Activated T-cell treated with anti-CD3 and anti-CD28 coated beads, Interleukin-2, amount 50 U/mL, for 72 hours (primary cell): ENCODE measurements around the gene LDLRAD4. TPM values are rescaled to one million over a fixed set of nuclear protein-coding genes. Genes with fewer than 3 reads are reported as not detected.

Experiments
- ATAC-seq, 2 donors: fragments of 150-1000 bp; cut with Tn5 transposase; replicated peaks in 1 of 2; 2 replicates each; pipeline ENCODE4 v1.10.0; 2021; ENCODE audit warnings: moderate library complexity in 2 of 2, mild to moderate bottlenecking in 1 of 2
- DNase-seq, 2 donors: peaks; one replicate each; pipeline ENCODE4 v3.0.0; 2021 to 2022; ENCODE audit warnings: mixed read lengths in 1 of 2
- H3K27ac Mint-ChIP-seq: one replicate; pipeline ENCODE4 v1.8.0; 2022; ENCODE audit warnings: mild to moderate bottlenecking, moderate library complexity, mixed read lengths
- H3K27me3 Mint-ChIP-seq: one replicate; pipeline ENCODE4 v1.8.0; 2022; ENCODE audit warnings: low read depth, mixed read lengths
- H3K36me3 Mint-ChIP-seq, 2 donors: one replicate each; pipeline ENCODE4 v1.8.0; 2022; ENCODE audit warnings: mixed read lengths in 2 of 2, mild to moderate bottlenecking in 1 of 2; ENCODE audit not compliant: insufficient read depth in 2 of 2
- H3K4me1 Mint-ChIP-seq: one replicate; pipeline ENCODE4 v1.8.0; 2022; ENCODE audit warnings: low read depth, mixed read lengths
- H3K4me3 Mint-ChIP-seq, 2 donors: one replicate each; pipeline ENCODE4 v1.8.0; 2022; ENCODE audit warnings: mild to moderate bottlenecking in 2 of 2, mixed read lengths in 2 of 2, moderate library complexity in 2 of 2
- H3K9me3 Mint-ChIP-seq, 2 donors: one replicate each; pipeline ENCODE4 v1.8.0; 2022; ENCODE audit warnings: mixed read lengths in 2 of 2
- total RNA-seq, 2 donors: library from RNA; stranded (reverse); gene quantifications; one replicate each; pipeline ENCODE4 v1.2.3, GENCODE V29; 2022

The LDLRAD4 gene
- total RNA-seq, 2 donors from 2014 or later: 46.0 to 47.2 TPM

- peaks cover 25% of the 10 kb centered on the region for H3K4me1 Mint-ChIP-seq
- no peak for ATAC-seq
Measured at GRCh38 chr18:13401826-13402225, 183.3 kb downstream of the LDLRAD4 start.

DNA sequence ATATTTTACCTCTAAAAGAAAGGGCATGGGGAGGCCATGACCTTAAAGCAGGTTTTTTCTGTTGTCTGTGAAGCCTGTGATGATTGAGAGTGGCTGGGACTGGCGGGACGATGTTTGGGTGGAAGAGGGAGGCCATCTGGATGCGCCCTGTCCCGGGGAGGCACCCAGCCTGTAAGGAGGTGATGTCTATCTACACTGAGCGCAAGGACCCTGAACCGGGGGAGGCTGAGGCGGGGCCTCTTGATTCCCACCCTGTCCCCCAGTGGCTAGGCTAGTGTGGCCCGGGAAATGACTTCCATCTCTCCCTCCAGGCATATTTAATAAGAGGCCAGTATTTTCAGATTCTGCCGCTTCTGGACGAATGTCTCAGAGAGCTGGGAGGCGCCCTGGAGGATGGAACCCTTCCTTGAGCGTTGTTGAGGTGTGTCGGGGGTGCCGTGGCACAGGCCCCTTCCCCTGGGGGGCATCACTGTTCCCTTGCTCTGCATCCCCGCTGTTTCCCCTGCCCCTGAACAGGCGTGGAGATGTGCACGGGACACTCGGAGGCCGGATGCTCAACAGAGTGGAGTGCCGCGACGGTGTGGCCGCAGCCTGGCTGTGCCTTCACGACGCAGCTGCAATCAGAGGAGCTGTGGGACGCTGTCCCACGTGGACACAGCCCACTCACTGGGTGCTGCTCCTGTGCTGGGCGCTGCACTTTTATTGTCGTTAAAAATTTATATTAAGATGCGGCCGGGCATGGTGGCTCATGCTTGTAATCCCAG lies 185.4 kb downstream of the LDLRAD4 start:
- H3K36me3 Mint-ChIP-seq: peaks cover 2 to 3% of the 10 kb centered on the region in 2 donors
- no peak overlapping the region for H3K27ac Mint-ChIP-seq
- no peaks in the 10 kb centered on the region for H3K9me3 Mint-ChIP-seq
- ATAC-seq (no peak), DNase-seq (no peak)
- no peaks in the 10 kb centered on the region for H3K27me3 Mint-ChIP-seq
- peaks cover 25% of the 10 kb centered on the region for H3K4me1 Mint-ChIP-seq
- no peak overlapping the region for H3K4me3 Mint-ChIP-seq

More at GRCh38 chr18:13401826-13402225, 183.3 kb downstream of the LDLRAD4 start:
- Mint-ChIP-seq H3K4me3 (no peak overlapping the region), H3K9me3 (no peaks in the 10 kb centered on the region), H3K27ac (no peak overlapping the region), H3K27me3 (no peaks in the 10 kb centered on the region), H3K36me3 (peaks cover 0 to 3% of the 10 kb centered on the region in 2 donors)
- no peak for DNase-seq

DNA sequence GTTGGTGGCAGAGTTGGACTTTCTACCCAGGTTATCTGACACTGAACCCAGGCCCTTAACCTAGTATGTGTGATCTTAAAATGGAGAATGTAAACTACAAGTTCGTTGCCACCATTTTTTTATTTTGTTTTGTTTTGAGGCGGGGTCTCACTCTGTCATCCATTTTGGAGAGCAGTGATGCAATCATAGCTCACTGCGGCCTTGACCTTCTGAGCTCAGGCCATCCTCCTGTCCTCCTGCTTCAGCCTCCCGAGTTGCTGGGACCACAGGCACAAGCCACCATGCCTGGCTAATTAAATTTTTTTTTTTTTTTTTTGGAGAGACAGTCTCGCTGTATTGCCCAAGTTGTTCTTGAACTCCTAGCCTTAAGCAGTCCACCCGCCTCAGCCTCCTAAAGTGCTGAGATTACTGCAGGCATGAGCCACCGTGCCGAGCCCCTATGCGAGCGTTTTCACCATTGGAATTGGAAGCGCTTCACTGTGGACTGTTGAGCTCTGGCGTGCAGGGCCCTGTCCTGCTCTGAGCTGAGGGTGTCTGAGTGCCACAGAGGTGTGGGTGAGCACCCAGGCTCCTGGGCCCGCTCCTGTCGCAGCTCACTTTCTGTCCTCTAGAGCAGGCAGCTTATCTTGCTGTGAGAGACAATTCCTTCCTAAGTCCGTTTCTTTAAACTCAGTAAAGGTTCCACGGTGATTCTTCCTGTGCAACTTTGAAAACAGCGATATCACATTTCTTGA lies 186.9 kb downstream of the LDLRAD4 start:
- Mint-ChIP-seq H3K36me3 (peaks cover 2 to 5% of the 10 kb centered on the region in 2 donors), H3K9me3 (no peaks in the 10 kb centered on the region), H3K4me1 (peaks cover 20% of the 10 kb centered on the region), H3K27me3 (no peaks in the 10 kb centered on the region), H3K4me3 (no peak overlapping the region), H3K27ac (no peak overlapping the region)
- ATAC-seq: no peak
- no peak for DNase-seq

DNA sequence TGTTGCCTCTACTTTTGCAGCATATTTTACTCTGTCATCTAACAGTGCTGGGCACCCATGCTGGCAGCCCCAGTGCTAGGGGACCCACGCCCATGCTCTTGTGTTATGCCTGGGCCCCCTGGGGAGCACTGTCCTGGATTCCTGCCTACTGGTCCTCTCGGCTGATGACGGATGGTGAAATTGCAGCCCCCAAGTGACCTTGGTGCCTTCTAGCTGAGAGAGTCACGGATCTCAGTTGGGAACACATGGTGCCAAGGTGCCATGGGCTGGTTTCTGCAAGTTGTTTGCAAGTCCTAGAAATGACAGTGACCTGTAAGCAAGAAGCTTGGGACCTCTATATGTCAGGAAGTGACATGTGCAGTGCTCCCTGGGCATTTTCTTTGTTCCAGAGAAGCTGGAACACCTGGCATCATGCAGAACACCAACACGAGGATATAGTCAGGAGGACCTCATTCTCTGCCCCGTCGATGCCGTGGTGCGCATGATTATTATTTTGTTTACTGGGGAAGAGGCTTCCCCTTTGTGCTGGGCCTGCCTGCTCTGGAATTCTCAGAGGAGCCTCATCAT lies 187.6 kb downstream of the LDLRAD4 start:
- Mint-ChIP-seq H3K4me3 (no peak overlapping the region), H3K36me3 (peaks cover 2% of the 10 kb centered on the region in 2 donors), H3K27ac (no peak overlapping the region), H3K9me3 (no peaks in the 10 kb centered on the region), H3K4me1 (peaks cover 14% of the 10 kb centered on the region), H3K27me3 (no peaks in the 10 kb centered on the region)
- DNase-seq: no peak
- no peak for ATAC-seq

DNA sequence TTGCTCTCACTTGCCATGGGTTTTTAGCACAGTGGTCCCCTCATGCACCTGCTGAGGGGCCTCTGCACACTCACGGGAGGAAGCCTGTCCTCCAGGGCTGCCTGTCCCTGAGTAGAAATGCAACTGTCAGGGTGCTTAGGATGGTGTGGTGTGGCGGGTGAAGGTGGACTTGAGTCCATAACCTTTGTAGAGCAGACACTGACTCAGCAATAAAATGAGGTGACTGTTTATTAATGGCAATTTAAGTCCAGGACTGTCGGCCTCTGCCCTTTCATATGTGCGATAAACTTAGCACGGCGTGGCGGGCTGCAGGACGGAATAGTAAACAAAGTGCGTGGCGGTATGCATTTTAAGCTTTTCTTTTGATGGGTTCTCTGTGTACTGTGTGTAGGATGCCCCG lies 188.2 kb downstream of the LDLRAD4 start:
- Mint-ChIP-seq H3K36me3 (peaks cover 4 to 5% of the 10 kb centered on the region in 2 donors), H3K9me3 (peaks cover 0 to 3% of the 10 kb centered on the region in 2 donors), H3K27me3 (no peaks in the 10 kb centered on the region), H3K4me3 (no peak overlapping the region), H3K27ac (no peak overlapping the region), H3K4me1 (peaks cover 10% of the 10 kb centered on the region)
- ATAC-seq (no peak), DNase-seq (no peak)

GRCh38 chr18:13407484-13407883 lies 188.9 kb downstream of the LDLRAD4 start:
- H3K9me3 Mint-ChIP-seq: peaks cover 5 to 7% of the 10 kb centered on the region in 2 donors
- DNase-seq: no peak
- H3K4me1 Mint-ChIP-seq: peaks cover 3% of the 10 kb centered on the region
- H3K4me3 Mint-ChIP-seq: no peak overlapping the region
- peaks cover 10 to 12% of the 10 kb centered on the region in 2 donors for H3K36me3 Mint-ChIP-seq
- no peaks in the 10 kb centered on the region for H3K27me3 Mint-ChIP-seq
- no peak for ATAC-seq
- no peak overlapping the region for H3K27ac Mint-ChIP-seq

DNA sequence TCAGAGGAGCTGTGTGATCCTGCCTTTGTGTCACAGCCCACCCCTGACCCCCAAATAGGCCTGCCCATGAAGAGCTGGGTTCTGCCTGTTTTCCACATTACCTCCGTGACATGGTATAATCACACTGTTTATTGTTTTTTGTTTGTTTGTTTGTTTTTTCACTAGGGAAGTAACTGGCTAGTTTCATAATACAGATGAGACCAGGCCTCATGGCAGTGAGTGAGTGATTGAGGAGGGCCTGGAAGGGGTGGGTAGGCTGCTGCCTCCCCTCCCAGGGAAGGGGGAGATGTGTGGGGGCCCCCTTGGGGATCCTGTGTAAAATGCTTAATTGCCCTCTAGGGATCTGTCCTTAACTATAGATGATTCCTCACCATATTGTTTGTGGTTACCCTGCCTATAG lies 190.5 kb downstream of the LDLRAD4 start:
- H3K4me3 Mint-ChIP-seq: no peak overlapping the region
- H3K27me3 Mint-ChIP-seq: no peaks in the 10 kb centered on the region
- H3K4me1 Mint-ChIP-seq: no peaks in the 10 kb centered on the region
- no peak for ATAC-seq
- peaks cover 5 to 7% of the 10 kb centered on the region in 2 donors for H3K9me3 Mint-ChIP-seq
- no peak for DNase-seq
- no peak overlapping the region for H3K27ac Mint-ChIP-seq
- peaks cover 12 to 15% of the 10 kb centered on the region in 2 donors for H3K36me3 Mint-ChIP-seq

- DNase-seq (no peak), ATAC-seq (no peak)
- Mint-ChIP-seq H3K4me1 (no peaks in the 10 kb centered on the region), H3K27me3 (no peaks in the 10 kb centered on the region), H3K36me3 (peaks cover 12 to 15% of the 10 kb centered on the region in 2 donors), H3K9me3 (peaks cover 5 to 7% of the 10 kb centered on the region in 2 donors), H3K4me3 (no peak overlapping the region), H3K27ac (no peak overlapping the region)
Measured at GRCh38 chr18:13409997-13410396, 191.4 kb downstream of the LDLRAD4 start.

DNA sequence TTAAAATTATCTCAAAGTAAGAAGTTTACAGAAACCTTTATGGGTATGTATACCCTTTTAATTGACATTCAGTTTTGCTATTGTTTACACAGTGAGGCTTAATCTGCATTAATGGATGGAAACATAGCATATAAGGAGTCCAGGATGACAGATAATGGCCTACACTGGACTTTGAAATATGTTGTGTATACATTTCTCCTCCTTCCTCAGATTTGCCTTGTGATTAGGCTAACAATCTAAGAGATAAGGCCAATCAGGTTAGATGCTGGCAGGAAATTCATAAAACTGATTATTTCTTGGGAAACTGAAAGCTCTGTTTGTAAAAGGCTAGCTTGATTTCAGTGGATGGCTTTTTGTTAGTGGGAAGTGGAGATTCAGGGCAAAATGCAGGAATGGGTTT lies 191.9 kb downstream of the LDLRAD4 start:
- no peak for ATAC-seq
- Mint-ChIP-seq H3K4me3 (no peak overlapping the region), H3K9me3 (peaks cover 5 to 7% of the 10 kb centered on the region in 2 donors), H3K4me1 (no peaks in the 10 kb centered on the region), H3K27me3 (no peaks in the 10 kb centered on the region), H3K36me3 (peaks cover 12 to 15% of the 10 kb centered on the region in 2 donors), H3K27ac (no peak overlapping the region)
- DNase-seq: no peak

GRCh38 chr18:13412017-13412416 lies 193.5 kb downstream of the LDLRAD4 start:
- no peak for ATAC-seq
- H3K4me1 Mint-ChIP-seq: peaks cover 13% of the 10 kb centered on the region
- H3K27me3 Mint-ChIP-seq: no peaks in the 10 kb centered on the region
- peaks cover 5 to 7% of the 10 kb centered on the region in 2 donors for H3K9me3 Mint-ChIP-seq
- DNase-seq: no peak
- no peak overlapping the region for H3K4me3 Mint-ChIP-seq
- H3K27ac Mint-ChIP-seq: no peak overlapping the region
- H3K36me3 Mint-ChIP-seq: peaks cover 12 to 15% of the 10 kb centered on the region in 2 donors

- H3K4me1 Mint-ChIP-seq: peaks cover 18% of the 10 kb centered on the region
- H3K27me3 Mint-ChIP-seq: no peaks in the 10 kb centered on the region
- no peak overlapping the region for H3K27ac Mint-ChIP-seq
- no peak overlapping the region for H3K4me3 Mint-ChIP-seq
- H3K9me3 Mint-ChIP-seq: peaks cover 5 to 7% of the 10 kb centered on the region in 2 donors
- no peak for ATAC-seq
- DNase-seq: no peak
- peaks cover 12 to 15% of the 10 kb centered on the region in 2 donors for H3K36me3 Mint-ChIP-seq
Measured at GRCh38 chr18:13412901-13413300, 194.3 kb downstream of the LDLRAD4 start.

GRCh38 chr18:13414102-13414501 lies 195.5 kb downstream of the LDLRAD4 start:
- ATAC-seq (no peak), DNase-seq (no peak)
- Mint-ChIP-seq H3K9me3 (peaks cover 5 to 7% of the 10 kb centered on the region in 2 donors), H3K36me3 (peaks cover 11 to 15% of the 10 kb centered on the region in 2 donors), H3K27ac (no peak overlapping the region), H3K27me3 (no peaks in the 10 kb centered on the region), H3K4me3 (no peak overlapping the region), H3K4me1 (peaks cover 18% of the 10 kb centered on the region)

DNA sequence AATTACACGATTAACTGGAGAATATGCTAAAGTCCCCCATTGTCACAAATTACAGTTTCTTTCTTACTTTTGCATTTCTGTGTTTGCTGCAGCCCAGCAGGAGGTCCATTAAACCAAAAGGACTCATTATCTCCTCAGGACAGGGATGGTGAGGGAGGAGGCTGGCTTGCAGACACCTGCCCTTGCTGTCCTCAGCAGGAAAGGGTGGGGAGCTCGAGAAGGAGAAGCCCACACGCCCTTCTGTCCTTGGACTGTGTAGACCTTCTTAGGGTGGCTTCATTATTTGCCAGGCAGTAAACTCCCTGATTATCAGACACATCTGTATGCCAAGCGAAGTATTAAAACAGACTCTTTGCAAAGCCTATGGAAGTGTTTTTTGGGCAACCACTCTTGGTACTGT lies 196.0 kb downstream of the LDLRAD4 start:
- Mint-ChIP-seq H3K4me3 (no peak overlapping the region), H3K9me3 (peaks cover 5 to 7% of the 10 kb centered on the region in 2 donors), H3K4me1 (peaks cover 18% of the 10 kb centered on the region), H3K36me3 (peaks cover 11 to 14% of the 10 kb centered on the region in 2 donors), H3K27me3 (no peaks in the 10 kb centered on the region), H3K27ac (no peak overlapping the region)
- ATAC-seq (no peak), DNase-seq (no peak)
